22Rv1 (cell line): ENCODE measurements around the gene SH2D3C.

Experiments
- H3K27ac ChIP-seq: fragments of 450-650 bp; 2 replicates; pipeline ENCODE4 v1.5.1; 2017
- ZFX ChIP-seq: fragments of 450-650 bp; IDR thresholded peaks from 2 replicates; pipeline ENCODE4 v1.6.1; 2017; ENCODE audit warnings: antibody characterized with exemption, borderline replicate concordance
- TF ChIP-seq, protein P1 (sequence below): fragments of 450-650 bp; IDR thresholded peaks from 2 replicates; pipeline ENCODE4 v1.5.1; 2017; ENCODE audit warnings: mild to moderate bottlenecking

Gene SH2D3C

DNA sequence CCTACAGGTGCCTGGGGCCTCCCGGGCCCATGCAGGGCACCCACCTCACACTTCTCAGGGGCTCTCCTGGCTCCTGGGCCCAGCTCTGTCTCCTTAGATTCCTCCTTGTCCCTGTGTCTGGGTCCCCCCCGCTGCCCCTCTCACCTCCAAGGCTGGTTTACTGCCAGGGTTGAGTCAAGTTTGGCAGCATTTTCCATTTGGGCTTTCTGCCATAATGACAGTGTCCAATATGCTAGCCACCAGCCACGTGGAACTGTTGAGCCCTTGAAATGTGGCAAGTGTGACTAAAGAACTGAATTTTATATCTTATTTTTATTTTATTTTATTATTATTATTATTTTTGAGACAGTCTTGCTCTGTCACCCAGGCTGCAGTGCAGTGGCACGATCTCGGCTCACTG, 60.7 kb downstream of the SH2D3C start:
- H3K27ac ChIP-seq, result no peak overlapping the region
- TF ChIP-seq, protein P1, sequence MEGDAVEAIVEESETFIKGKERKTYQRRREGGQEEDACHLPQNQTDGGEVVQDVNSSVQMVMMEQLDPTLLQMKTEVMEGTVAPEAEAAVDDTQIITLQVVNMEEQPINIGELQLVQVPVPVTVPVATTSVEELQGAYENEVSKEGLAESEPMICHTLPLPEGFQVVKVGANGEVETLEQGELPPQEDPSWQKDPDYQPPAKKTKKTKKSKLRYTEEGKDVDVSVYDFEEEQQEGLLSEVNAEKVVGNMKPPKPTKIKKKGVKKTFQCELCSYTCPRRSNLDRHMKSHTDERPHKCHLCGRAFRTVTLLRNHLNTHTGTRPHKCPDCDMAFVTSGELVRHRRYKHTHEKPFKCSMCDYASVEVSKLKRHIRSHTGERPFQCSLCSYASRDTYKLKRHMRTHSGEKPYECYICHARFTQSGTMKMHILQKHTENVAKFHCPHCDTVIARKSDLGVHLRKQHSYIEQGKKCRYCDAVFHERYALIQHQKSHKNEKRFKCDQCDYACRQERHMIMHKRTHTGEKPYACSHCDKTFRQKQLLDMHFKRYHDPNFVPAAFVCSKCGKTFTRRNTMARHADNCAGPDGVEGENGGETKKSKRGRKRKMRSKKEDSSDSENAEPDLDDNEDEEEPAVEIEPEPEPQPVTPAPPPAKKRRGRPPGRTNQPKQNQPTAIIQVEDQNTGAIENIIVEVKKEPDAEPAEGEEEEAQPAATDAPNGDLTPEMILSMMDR, result no peak
- no peak for TF ChIP-seq ZFX

DNA sequence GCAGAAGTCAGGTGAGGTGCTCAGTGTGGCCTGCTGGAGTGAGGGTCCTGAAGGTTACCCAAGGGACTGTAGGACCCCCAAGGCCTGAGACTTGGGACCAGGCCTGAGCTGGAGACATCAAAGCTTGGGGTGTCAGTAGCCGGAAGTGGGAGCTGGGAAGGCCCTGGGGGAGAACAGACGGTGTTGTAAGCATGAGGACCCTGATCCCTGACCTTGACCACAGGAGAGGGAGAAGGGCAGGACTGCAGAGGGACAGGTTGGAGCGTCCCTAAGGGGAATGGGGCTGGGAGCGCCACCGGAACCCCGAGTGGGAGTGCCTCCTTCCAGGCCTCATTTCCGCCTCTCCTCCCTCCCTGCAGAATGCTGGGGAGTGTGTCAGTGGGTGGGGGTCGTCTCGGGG, 62.1 kb downstream of the SH2D3C start:
- peak overlapping the region; percentile 60 for H3K27ac ChIP-seq
- TF ChIP-seq, protein P1, result no peak
- no peak for TF ChIP-seq ZFX

DNA sequence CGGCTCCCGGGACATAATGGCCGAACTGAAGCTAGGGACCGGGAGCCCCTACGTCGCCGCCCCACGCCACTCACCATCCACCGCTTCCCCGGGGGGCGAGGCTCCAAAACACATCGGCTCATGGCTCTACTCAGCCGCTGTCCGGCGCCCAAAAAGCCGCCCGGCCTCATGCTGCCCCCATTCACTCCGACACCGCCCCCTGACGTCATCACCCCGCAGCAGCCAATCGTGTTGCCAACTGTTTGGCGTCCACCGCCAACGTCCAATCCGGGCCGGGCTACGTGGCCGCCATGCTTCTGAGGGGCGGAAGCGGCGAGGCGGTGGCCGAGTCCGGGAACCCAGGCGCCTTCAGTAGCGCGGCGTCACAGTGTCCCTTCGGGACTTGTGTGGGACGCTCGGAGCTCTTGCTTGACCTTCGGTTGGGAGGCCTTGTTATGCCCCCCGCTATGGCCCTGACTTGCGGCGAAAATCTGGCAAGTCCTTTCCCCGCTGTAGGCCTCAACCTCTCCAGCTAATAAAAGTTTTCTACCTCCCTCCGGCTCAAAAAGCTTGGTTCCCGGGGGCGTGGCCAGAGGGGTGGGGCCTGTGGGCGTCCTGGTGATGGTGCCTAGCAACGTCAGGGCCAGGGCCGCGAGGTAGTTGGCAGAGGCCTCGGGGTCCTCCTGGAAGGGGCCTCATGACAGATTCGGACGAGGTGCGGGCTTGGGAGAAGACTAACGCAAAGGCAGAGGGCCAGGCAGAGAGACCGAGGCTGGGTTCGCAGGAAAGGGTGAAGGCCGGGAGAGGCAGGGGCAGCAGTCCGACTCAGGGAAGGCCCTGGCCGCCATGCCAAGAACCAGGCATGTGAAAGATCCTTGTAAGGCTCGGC, 62.8 kb downstream of the SH2D3C start, which contains the start of the genes PTRH1 and TTC16:
TSS of gene PTRH1 (minus strand) at position 194 of the 868 bp plus-strand sequence. CDS start at position 170, 24 bp downstream.
TSS of gene TTC16 (plus strand) at position 610 of the 868 bp plus-strand sequence. CDS start at position 677, 67 bp downstream.
- peak within 1 kb of the TSS; percentile 60 for H3K27ac ChIP-seq

DNA sequence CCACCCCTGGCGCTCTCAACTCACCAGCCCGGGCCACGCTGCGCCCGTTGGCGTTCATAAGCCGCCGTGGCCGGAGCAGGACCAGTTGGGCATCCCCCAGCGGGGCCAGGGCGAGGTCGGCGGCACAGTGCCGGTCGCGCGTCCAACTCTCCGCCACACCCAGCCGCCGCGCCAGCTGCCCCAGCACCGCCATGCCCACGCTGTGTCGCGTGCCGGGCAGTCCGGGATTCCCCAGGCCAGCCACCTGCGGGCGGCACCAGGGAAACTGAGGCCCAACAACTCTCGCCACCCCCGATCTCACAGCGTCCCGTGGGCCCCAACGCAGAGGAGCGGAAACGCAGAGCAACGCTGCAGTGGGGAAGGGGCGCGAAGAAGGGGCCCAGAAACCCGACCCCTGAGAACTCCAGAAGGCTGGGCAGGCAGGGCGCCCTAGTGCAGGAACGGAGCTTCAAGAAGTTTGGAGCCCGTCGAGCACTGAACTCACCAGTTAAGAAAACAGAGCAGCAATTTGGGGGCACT, 63.5 kb downstream of the SH2D3C start:
- TF ChIP-seq, protein P1, result no peak
- no peak for TF ChIP-seq ZFX

More for the DNA sequence above, 62.8 kb downstream of the SH2D3C start, which contains the start of the genes PTRH1 and TTC16:
- TF ChIP-seq, protein P1, result no peak
- TF ChIP-seq ZFX, result no peak

DNA sequence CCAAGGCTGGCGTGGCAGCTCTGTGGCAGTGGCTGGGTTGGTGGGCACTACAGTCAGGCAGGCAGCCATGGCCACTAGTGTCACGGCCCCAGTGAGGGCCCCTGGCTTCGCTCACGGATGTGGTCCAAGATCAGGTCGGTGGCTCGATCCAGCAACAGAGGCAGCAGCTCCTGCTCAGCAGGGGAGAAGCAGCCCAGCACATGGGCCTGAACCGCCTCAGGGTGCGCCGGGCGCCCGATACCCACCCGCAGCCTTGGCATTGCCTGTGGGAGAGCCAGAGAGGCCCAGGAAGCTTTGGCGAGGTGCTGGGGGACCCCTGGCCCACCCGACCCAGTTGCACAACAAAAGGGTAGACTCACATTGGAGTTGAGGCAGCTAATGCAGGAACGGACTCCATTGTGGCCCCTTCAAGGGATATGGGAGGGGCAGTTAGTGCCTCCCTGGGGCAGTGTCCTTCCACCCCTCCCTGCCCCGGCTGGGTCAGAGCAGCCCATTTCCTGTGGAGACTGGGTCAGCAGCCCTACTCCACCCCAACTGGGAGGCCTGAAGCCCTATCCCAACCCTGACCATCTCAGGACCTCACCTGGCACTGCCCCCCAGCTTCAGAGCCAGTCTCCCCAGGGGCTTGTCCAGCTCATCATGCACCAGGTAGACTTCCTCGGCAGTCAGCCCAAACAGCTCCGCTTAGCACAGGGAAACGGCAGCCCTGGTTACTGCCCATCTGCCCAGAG, 64.3 kb downstream of the SH2D3C start:
- no peak overlapping the region for H3K27ac ChIP-seq
- no peak for TF ChIP-seq ZFX
- TF ChIP-seq, protein P1, result no peak

More for the DNA sequence above, 63.5 kb downstream of the SH2D3C start:
- peak overlapping the region; percentile 60 for H3K27ac ChIP-seq

DNA sequence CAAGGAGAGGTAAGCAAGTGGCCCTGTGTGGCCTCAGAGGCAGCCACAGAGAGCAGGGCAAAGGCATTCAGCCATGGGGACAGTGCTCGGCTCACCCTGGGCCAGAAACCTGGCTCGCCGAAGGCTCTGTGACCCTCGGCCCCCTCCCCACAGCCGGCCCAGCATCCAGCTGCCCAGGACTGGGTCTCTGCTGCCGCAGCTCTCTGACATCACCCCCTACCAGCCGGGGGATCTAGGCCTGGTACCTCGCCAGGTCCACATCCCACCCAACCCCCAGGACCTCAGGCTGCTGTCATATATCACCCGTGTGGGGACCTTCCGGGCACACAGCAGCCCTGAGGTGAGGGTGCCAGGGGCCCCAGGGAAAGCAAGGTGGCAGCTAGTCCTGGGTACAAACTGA, 65.6 kb downstream of the SH2D3C start:
- TF ChIP-seq, protein P1, result no peak
- no peak for TF ChIP-seq ZFX
- no peak overlapping the region for H3K27ac ChIP-seq

DNA sequence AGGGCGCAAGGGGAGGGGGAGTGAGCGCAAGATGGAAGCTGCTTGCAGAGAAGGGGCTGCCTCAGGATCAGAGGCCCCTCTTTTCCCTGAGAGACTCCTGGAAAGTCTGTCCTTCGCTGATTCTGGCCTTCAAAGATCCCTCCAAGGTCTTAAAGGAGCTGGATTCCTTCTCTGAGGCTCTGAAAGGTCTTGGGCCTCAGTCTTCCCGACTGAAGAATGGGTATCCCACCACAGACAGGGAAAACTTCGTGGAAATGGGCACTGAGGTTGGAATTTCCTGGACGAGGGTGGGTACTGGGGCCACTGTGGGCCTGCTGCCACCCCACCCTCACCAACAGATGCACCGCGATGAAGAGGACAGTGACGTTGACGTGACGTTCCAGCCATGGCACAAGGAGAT, 66.1 kb downstream of the SH2D3C start:
- TF ChIP-seq ZFX, result no peak
- TF ChIP-seq, protein P1, result no peak
- H3K27ac ChIP-seq, result no peak overlapping the region
